Measurements from ENCODE around the gene ATP7B.

ATP7B gene

GRCh38 chr13:52001120-52001731 is 10.0 kb downstream of the ATP7B start:
- DNase-seq (ENCODE audit: low read depth) = peak; percentile 66
- peak; percentile 72 for TF ChIP-seq CTCF (IDR thresholded peaks at IDR 0.05; ENCODE audit: low read length, missing control alignments)
- no peak overlapping the region for H3K4me3 ChIP-seq (replicated peaks; ENCODE audit: low read depth, low read length)

- no peak overlapping the region for H3K4me3 ChIP-seq (replicated peaks; ENCODE audit: low read depth, low read length)
- no peak for TF ChIP-seq CTCF (IDR thresholded peaks at IDR 0.05; ENCODE audit: low read length, missing control alignments)
- no peak for DNase-seq (ENCODE audit: low read depth)
Observed at GRCh38 chr13:51999921-52000320, 11.3 kb downstream of the ATP7B start.

- H3K4me3 ChIP-seq (replicated peaks; ENCODE audit: low read depth, low read length) = no peak overlapping the region
- no peak for TF ChIP-seq CTCF (IDR thresholded peaks at IDR 0.05; ENCODE audit: low read length, missing control alignments)
- no peak for DNase-seq (ENCODE audit: low read depth)
Observed at GRCh38 chr13:51999510-51999911, 11.7 kb downstream of the ATP7B start.

- no peak for TF ChIP-seq CTCF (IDR thresholded peaks at IDR 0.05; ENCODE audit: low read length, missing control alignments)
- H3K4me3 ChIP-seq (replicated peaks; ENCODE audit: low read depth, low read length) = no peak overlapping the region
- no peak for DNase-seq (ENCODE audit: low read depth)
Observed at GRCh38 chr13:51998723-51999509, 12.3 kb downstream of the ATP7B start.

GRCh38 chr13:51997641-51998330 is 13.5 kb downstream of the ATP7B start:
- no peak for DNase-seq (ENCODE audit: low read depth)
- no peak overlapping the region for H3K4me3 ChIP-seq (replicated peaks; ENCODE audit: low read depth, low read length)
- TF ChIP-seq CTCF (IDR thresholded peaks at IDR 0.05; ENCODE audit: low read length, missing control alignments) = no peak

- H3K4me3 ChIP-seq (replicated peaks; ENCODE audit: low read depth, low read length) = no peak overlapping the region
- no peak for DNase-seq (ENCODE audit: low read depth)
- no peak for TF ChIP-seq CTCF (IDR thresholded peaks at IDR 0.05; ENCODE audit: low read length, missing control alignments)
Observed at GRCh38 chr13:51997186-51997585, 14.1 kb downstream of the ATP7B start.
